B cell (primary cell): ENCODE results near the gene VKORC1L1. TPM values are rescaled to one million over a fixed set of nuclear protein-coding genes. Genes with fewer than 3 reads are reported as not detected.
"Not testable (repeated sequence)": the region's sequence is repeated elsewhere in the genome, so short reads cannot be mapped to it uniquely, and the experiment has no call there.

ENCODE experiments used
- ATAC-seq: fragments of 200-7000 bp; cut with Tn5 transposase; one replicate; pipeline ENCODE4 v1.10.0; 2021; ENCODE audit warnings: low read depth, mild to moderate bottlenecking, moderate number of reproducible peaks, moderate library complexity
- CTCF ChIA-PET: fragments of 350-600 bp; sonication (Branson Sonifier 250); formaldehyde crosslinking; loops from one replicate; lab custom pipeline; 2021; ENCODE audit warnings: antibody characterized with exemption, inconsistent platforms; lab: Charles Lee
- POLR2A ChIA-PET: fragments of 350-600 bp; sonication (Branson Sonifier 250); formaldehyde crosslinking; loops from one replicate; lab custom pipeline; 2021; ENCODE audit warnings: antibody characterized with exemption; lab: Charles Lee
- DNase-seq: peaks from one replicate; pipeline ENCODE4 v3.0.0; 2013
- H2AFZ ChIP-seq: 2 replicates; pipeline ENCODE4 v1.6.1; 2012; ENCODE audit warnings: mild to moderate bottlenecking, low read depth, low read length; ENCODE audit not compliant: insufficient read depth, poor library complexity, severe bottlenecking
- H3K27ac ChIP-seq, 2 donors: 1 replicate in 1 of 2; 2 replicates in 1 of 2; pipeline ENCODE4 v1.5.1; 2012 to 2013; ENCODE audit warnings: low read length in 2 of 2, mild to moderate bottlenecking in 2 of 2, moderate library complexity in 1 of 2
- H3K27me3 ChIP-seq, 4 experiments: fragments of 200-600 bp in 1 of 4; sonication (generic) in 1 of 4; replicated peaks in 1 of 4; 1 replicate in 2 of 4; 2 replicates in 2 of 4; pipeline versions ENCODE4 v1.6.1 to v1.7.0; 2013 to 2016; ENCODE audit warnings: low read length in 3 of 4, mild to moderate bottlenecking in 2 of 4, mixed read lengths in 1 of 4, moderate library complexity in 1 of 4; ENCODE audit not compliant: insufficient read depth in 4 of 4, control insufficient read depth in 3 of 4; ENCODE audit errors: control extremely low read depth in 1 of 4
- H3K36me3 ChIP-seq, 2 experiments: replicated peaks in 1 of 2; 1 replicate in 1 of 2; 2 replicates in 1 of 2; pipeline versions ENCODE4 v1.6.1 to v1.7.1; 2013; ENCODE audit warnings: low read length in 1 of 2; ENCODE audit not compliant: insufficient read depth in 2 of 2, control insufficient read depth in 1 of 2; ENCODE audit errors: control extremely low read depth in 1 of 2, extremely low read depth in 1 of 2
- H3K4me1 ChIP-seq, 2 donors: fragments of 200-600 bp in 1 of 2; sonication (generic) in 1 of 2; 1 replicate in 1 of 2; 2 replicates in 1 of 2; pipeline versions ENCODE4 v1.5.1 to v1.6.1; 2013 to 2017; ENCODE audit warnings: low read length in 2 of 2; ENCODE audit not compliant: control insufficient read depth in 2 of 2, insufficient read depth in 2 of 2
- H3K4me2 ChIP-seq: replicated peaks from 2 replicates; pipeline ENCODE3; 2012; ENCODE audit warnings: mild to moderate bottlenecking, low read depth, low read length; ENCODE audit not compliant: poor library complexity, severe bottlenecking
- H3K4me3 ChIP-seq, 5 experiments: fragments of 200-600 bp in 1 of 5; sonication (generic) in 1 of 5; 1 replicate in 3 of 5; 2 replicates in 2 of 5; pipeline versions ENCODE4 v1.5.1 to v1.7.0; 2011 to 2016; ENCODE audit warnings: low read length in 4 of 5, mild to moderate bottlenecking in 4 of 5, low read depth in 2 of 5, control low read depth in 1 of 5, moderate library complexity in 1 of 5; ENCODE audit not compliant: insufficient read depth in 1 of 5; ENCODE audit errors: control extremely low read depth in 1 of 5, extremely low read depth in 1 of 5
- H3K79me2 ChIP-seq: fragments of 200-600 bp; sonication (generic); one replicate; pipeline ENCODE4 v1.6.0; 2016; ENCODE audit warnings: low read length; ENCODE audit not compliant: control insufficient read depth, insufficient read depth
- H3K9ac ChIP-seq: fragments of 200-600 bp; sonication (generic); 2 replicates; pipeline ENCODE4 v1.6.1; 2017; ENCODE audit warnings: mild to moderate bottlenecking, low read length, moderate library complexity
- H3K9me3 ChIP-seq, 3 donors: one replicate each; pipeline versions ENCODE4 v1.6.1 to v1.7.1; 2013; ENCODE audit warnings: low read length in 2 of 3; ENCODE audit not compliant: control insufficient read depth in 2 of 3, insufficient read depth in 1 of 3; ENCODE audit errors: control extremely low read depth in 1 of 3
- H4K20me1 ChIP-seq: 2 replicates; pipeline ENCODE4 v1.6.0; 2012; ENCODE audit warnings: mild to moderate bottlenecking, low read length; ENCODE audit not compliant: insufficient read depth, control insufficient read depth, poor library complexity, severe bottlenecking
- H3K27ac Mint-ChIP-seq: one replicate; pipeline ENCODE4 v1.8.0; 2021; ENCODE audit warnings: mixed read lengths
- H3K27me3 Mint-ChIP-seq: one replicate; pipeline ENCODE4 v1.8.0; 2021; ENCODE audit warnings: mixed read lengths
- H3K4me1 Mint-ChIP-seq: one replicate; pipeline ENCODE4 v1.8.0; 2021; ENCODE audit warnings: mixed read lengths
- H3K4me3 Mint-ChIP-seq: one replicate; pipeline ENCODE4 v1.8.0; 2021; ENCODE audit warnings: mixed read lengths
- H3K9me3 Mint-ChIP-seq: one replicate; pipeline ENCODE4 v1.8.0; 2022; ENCODE audit warnings: mixed read lengths; ENCODE audit not compliant: insufficient read depth
- CTCF ChIP-seq: fragments of 200-600 bp; IDR thresholded peaks from one replicate; pipeline ENCODE4 v1.8.0; 2022; ENCODE audit warnings: antibody characterized with exemption, mild to moderate bottlenecking
- EZH2 ChIP-seq: IDR thresholded peaks from 2 replicates; pipeline ENCODE4 v1.6.1; 2012; ENCODE audit warnings: borderline replicate concordance, low read depth, mild to moderate bottlenecking, moderate library complexity, low read length; ENCODE audit not compliant: insufficient read depth, poor library complexity, severe bottlenecking
- WGBS: methylation state at CpG from one replicate; pipeline ENCODE4 v1.1.5; 2013; ENCODE audit warnings: missing lambda C conversion rate; ENCODE audit not compliant: insufficient coverage; 5-methylcytosine and 5-hydroxymethylcytosine counted together
- intact Hi-C: fragments of 100-400 bp; cut with micrococcal nuclease; formaldehyde crosslinking; loops from one replicate; pipeline ENCODE4 v1.10.0; 2022
- polyA plus RNA-seq: library from polyadenylated mRNA; depleted of rRNA; stranded (reverse); fragments of >200 nt; gene quantifications from 2 replicates; pipeline ENCODE4 v1.2.3, GENCODE V29; 2012
- total RNA-seq, 2 donors: library from RNA; stranded (reverse); fragments of 120-200 nt in 1 of 2; gene quantifications; 1 replicate in 1 of 2; 2 replicates in 1 of 2; pipeline versions ENCODE4 v1.2.3 to v1.2.4, GENCODE V29; 2013 to 2022

The VKORC1L1 gene
- total and polyA plus RNA-seq, 2 donors (not counting 1 experiment from before 2014, with no cell fraction given), result 2.2 to 8.1 TPM

GRCh38 chr7:65983965-65984658 lies 111.2 kb downstream of the VKORC1L1 start:
- no peaks in the 10 kb centered on the region for H3K27me3 ChIP-seq
- ChIA-PET CTCF (no interaction called here), POLR2A (no interaction called here)
- H3K27ac ChIP-seq, result no peak overlapping the region
- H3K9ac ChIP-seq, result no peak overlapping the region
- peaks cover 14 to 26% of the 10 kb centered on the region in 2 donors for H3K4me1 ChIP-seq
- 100% methylated on average over 8 of the region's 10 CpGs for WGBS
- no peak overlapping the region for H2AFZ ChIP-seq
- H3K79me2 ChIP-seq, result peaks cover 32% of the 10 kb centered on the region
- Mint-ChIP-seq H3K4me3 (no peak overlapping the region), H3K9me3 (no peaks in the 10 kb centered on the region), H3K27me3 (no peaks in the 10 kb centered on the region), H3K4me1 (peaks cover 16% of the 10 kb centered on the region), H3K27ac (no peak overlapping the region)
- peaks cover 0 to 7% of the 10 kb centered on the region in 2 experiments for H3K36me3 ChIP-seq
- ATAC-seq (no peak), DNase-seq (no peak)
- no peaks in the 10 kb centered on the region for H3K9me3 ChIP-seq
- H3K4me2 ChIP-seq, result no peak overlapping the region
- TF ChIP-seq CTCF (no peak), EZH2 (no peak)
- H4K20me1 ChIP-seq, result peaks cover 11% of the 10 kb centered on the region
- H3K4me3 ChIP-seq, result no peak overlapping the region
- intact Hi-C loops, result loop anchor here (2.0 to 5.0 kb wide), 5 partner anchors 93 to 1013 kb away; partner anchors contain the start of genes SBDS, TMEM248 and TYW1

- Mint-ChIP-seq H3K9me3 (no peaks in the 10 kb centered on the region), H3K4me3 (no peak overlapping the region), H3K4me1 (no peaks in the 10 kb centered on the region), H3K27ac (no peak overlapping the region), H3K27me3 (peaks cover 3% of the 10 kb centered on the region)
- no peak overlapping the region for H3K4me3 ChIP-seq
- no peak overlapping the region for H3K9ac ChIP-seq
- H4K20me1 ChIP-seq, result no peaks in the 10 kb centered on the region
- 100% methylated on average over 3 of the region's 4 CpGs for WGBS
- POLR2A ChIA-PET, result no interaction called here
- no peaks in the 10 kb centered on the region for H3K27me3 ChIP-seq
- H3K27ac ChIP-seq, result no peak overlapping the region
- H3K4me1 ChIP-seq, result peaks cover 0 to under 1% of the 10 kb centered on the region in 2 donors
- no peak overlapping the region for H2AFZ ChIP-seq
- H3K4me2 ChIP-seq, result no peak overlapping the region
- H3K9me3 ChIP-seq, result no peaks in the 10 kb centered on the region
- DNase-seq (no peak), ATAC-seq (no peak)
- CTCF ChIA-PET, result no interaction called here
- intact Hi-C loops, result no loop called here
- no peaks in the 10 kb centered on the region for H3K36me3 ChIP-seq
- H3K79me2 ChIP-seq, result no peaks in the 10 kb centered on the region
- TF ChIP-seq CTCF, result no peak
- no peak for TF ChIP-seq EZH2
Measured at GRCh38 chr7:65988084-65988483, 115.2 kb downstream of the VKORC1L1 start.

- H3K36me3 ChIP-seq, H3K4me1 Mint-ChIP-seq, H2AFZ ChIP-seq, H3K27me3 Mint-ChIP-seq, H3K4me3 Mint-ChIP-seq, H3K4me1 ChIP-seq, H3K27me3 ChIP-seq, H3K79me2 ChIP-seq, H3K9me3 ChIP-seq, H3K4me2 ChIP-seq, ATAC-seq, CTCF ChIA-PET, H3K27ac Mint-ChIP-seq, H3K27ac ChIP-seq, DNase-seq, H3K9me3 Mint-ChIP-seq, POLR2A ChIA-PET, intact Hi-C loops, H3K9ac ChIP-seq, H4K20me1 ChIP-seq, H3K4me3 ChIP-seq: not testable (repeated sequence)
- no CpG with 5 or more reads among the region's 1 CpG for WGBS
Measured at GRCh38 chr7:65988503-65988902, 115.6 kb downstream of the VKORC1L1 start.
